UCSD-AML1 (cell line): ENCODE results near the gene HES4.

ENCODE experiments used
- DNase-seq: peaks from one replicate; lab custom pipeline; 2025; ENCODE audit not compliant: unreplicated experiment; lab: John Stamatoyannopoulos, UW

HES4 gene

DNA sequence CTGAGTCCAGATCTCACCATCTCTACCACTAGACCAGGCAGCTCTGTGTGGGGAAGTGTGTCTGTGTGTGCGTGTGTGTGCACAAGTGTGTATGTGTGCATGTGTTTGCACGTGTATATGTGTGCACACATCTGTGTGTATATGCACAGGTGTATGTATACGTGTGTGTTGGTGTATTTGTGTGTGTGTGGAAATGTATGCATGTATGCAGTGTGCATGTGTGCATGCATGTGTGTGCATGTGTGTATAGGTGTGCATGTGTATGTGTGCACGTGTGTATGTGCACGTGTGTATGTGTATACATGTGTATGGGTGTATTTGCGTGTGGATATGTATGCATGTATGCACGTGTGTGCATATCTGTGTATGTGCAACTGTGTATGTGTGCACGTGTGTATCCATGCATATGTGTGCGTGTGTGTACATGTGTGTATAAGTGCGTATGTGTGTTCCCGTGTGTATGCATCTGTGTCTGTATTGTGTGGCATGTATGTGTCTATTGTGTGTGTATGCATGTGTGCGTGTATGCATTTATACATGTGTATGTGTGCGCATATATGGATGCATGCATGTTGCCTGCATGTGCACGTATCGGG, 30.5 kb downstream of the HES4 start:
- no peak for DNase-seq

DNA sequence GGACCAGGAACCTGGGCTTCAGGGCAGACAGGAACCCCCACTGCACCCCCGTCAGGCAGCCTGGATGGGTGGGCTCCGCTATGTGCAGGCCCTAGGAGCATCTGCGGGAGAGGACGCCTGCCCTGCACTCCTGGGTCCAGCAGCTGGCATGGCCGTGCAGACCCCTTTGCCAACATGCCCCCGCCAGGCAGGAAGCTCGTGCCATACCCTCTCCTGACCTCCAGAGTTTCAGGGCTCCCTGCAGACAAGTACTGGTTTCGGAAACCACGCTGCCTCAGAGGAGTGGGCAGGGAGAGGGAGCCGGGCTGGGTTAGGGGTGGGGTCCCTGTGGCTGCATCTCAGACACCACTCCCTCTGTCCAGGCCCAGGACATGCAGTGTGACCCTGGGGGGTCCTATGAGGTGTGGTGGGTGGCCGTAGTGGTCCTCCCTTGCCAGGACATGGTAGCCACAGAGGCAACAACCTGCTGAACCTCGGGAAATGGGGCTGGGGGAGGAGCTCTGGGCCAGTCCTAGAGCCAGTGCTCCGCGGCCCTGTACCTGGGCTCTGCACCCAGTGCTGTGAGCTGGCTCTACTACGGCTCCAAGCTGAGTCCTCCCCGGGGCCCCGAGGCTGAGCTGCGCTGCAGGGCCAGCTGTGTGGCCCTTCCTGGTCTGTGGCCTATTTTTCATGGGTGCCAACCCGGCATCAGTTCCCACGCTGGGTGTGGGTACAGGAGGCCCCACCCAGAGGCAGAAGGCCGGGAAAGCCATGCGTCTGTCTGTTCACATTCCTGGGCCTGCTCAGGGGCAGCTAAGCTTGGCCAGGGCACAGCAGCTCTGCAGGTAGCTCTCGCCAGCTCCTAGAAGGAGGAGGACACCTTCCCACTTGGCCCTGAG, 32.2 kb downstream of the HES4 start:
- no peak for DNase-seq

DNA sequence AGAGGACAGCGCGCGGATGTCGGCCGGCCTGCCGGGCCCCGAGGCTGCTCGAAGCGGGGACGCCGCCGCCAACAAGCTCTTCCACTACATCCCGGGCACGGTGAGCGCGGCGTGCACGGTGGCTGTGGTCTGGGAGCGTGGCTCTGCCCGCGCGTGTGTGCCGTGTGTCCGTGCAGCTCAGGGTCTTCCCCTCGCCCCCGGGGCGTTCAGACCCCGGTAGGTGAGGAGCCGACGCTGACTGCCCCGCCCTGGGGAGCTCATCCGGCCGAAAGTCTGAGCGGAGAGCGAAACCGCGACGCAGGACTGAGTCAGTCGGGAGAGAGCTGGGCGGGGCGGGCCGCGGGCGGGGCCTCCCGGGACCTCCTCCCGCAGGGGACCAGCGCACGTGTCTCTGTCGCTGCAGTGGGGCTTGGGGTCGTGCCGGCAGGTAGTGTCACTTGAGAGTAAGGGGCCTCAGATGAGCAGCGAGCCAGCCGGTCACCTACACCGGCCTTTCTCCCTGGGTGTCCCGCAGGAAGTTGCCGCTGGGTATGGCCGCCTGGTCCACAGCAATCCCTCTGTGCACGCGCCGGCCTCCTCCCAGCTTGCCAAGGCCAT, 33.1 kb downstream of the HES4 start:
- peak; percentile 70 for DNase-seq

DNA sequence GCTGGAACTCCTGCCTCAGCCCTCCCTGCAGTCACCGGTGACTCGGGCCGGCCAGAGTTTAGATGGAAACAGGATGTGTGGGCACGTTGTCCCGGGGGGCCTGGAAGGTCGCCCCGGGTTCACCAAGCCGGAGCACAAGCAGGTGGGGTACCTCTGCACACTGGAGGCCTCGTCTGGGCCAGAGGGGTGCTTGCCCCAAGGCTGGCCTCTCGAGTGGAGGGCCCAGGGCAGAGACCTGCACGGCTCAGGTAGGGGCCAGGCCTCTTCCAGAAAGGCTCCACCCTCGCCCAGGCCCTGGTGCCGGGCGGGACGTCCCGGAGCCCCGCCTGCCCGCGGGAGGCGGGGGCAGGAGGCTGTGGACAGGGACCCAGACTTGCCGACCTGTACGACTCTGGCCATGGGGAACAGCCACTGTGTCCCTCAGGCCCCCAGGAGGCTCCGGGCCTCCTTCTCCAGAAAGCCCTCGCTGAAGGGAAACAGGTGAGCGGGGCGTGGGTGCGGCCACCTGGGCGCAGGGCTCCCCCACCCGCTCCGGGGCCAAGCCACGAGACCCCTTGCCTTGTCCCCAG, 33.7 kb downstream of the HES4 start, which contains the start of gene PLEKHN1:
PLEKHN1 (plus strand) TSS at position 348 of the 569 bp plus-strand sequence; CDS start at position 398, 50 bp downstream.
- peak; percentile 44 for DNase-seq

DNA sequence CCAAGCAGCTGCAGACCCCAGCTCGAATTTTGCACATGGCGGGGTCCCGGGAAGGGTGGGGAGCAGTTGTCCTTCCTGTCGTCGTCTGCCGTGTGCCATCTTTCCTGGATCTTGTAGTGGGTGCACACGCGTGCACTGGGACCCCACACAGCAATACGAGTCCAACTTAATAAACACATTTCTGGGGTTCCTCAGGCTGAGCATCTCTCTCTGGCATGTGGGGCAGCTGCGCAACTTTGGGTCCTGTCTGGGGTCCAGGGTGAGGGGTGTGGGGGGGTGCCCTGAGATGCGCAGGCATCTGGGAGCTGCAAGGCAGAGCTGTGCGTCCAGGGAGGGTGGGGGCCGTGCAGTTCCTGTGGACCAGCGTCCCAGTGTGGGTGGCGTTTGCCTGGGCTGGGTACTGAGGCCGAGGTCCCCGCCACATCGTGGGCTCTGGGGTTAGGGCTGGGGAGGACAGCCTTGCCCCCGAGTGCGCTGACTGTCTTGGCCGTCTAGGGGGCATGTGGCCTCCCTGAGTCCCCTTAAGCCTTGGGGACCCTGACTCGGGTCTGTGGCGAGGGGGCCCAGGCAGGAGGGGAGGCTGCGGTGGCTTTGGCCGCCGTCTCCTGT, 34.3 kb downstream of the HES4 start:
- DNase-seq: no peak

DNA sequence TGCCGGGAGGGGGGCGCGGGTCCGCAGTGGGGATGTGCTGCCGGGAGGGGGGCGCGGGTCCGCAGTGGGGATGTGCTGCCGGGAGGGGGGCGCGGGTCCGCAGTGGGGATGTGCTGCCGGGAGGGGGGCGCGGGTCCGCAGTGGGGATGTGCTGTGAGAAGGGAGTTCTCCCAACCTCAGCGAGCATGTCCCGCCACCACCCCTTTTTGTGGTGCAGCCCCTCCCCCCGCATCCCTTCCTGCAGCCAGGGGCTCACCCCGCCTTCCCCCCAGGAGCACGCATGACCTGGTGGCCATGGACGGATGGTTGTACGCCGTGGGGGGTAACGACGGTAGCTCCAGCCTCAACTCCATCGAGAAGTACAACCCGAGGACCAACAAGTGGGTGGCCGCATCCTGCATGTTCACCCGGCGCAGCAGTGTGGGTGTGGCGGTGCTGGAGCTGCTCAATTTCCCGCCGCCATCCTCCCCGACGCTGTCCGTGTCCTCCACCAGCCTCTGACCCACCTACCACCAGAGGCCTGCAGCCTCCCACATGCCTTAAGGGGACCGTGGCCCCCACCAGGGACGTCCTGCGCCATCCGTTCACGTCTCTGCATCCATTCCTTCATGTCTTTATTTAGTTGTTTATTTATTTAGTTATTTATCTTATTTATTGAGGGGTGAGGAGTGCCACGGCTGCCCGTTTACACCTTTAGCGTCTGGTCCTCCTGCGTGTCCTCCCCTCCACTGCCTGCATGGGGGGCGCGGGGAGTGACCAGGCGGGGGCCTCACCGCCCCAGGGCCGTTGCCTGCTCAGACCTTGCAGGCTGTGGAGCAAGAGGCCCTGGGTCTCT, 35.0 kb downstream of the HES4 start:
- no peak for DNase-seq

DNA sequence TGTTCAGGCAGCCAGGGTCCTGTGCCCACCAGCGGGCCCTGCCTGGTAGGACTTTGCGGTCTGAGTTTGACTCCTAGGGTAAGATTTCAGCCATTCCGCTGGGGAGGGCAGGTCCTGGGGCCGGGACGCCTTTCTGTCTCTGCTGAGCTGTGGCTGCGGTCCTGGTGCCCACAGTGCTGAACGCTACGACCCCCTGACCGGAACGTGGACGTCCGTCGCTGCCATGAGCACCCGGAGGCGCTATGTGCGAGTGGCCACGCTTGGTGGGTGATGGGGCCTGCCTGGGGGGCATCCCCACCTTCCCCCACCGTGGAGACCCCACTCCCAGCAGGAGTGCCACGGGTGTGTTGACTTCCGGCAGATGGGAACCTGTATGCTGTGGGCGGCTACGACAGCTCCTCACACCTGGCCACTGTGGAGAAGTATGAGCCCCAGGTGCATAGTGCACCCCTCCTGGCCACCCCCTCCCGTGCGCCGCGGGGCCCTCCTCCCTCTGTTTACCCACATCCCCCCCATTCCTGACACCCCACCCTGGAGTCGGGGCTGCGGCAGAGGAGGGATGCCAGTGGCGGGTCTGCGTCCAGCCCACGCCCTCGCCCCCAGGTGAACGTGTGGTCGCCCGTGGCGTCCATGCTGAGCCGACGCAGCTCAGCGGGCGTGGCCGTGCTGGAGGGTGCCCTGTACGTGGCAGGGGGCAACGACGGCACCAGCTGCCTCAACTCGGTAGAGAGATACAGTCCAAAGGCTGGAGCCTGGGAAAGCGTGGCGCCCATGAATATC, 36.0 kb downstream of the HES4 start:
- DNase-seq: no peak

DNA sequence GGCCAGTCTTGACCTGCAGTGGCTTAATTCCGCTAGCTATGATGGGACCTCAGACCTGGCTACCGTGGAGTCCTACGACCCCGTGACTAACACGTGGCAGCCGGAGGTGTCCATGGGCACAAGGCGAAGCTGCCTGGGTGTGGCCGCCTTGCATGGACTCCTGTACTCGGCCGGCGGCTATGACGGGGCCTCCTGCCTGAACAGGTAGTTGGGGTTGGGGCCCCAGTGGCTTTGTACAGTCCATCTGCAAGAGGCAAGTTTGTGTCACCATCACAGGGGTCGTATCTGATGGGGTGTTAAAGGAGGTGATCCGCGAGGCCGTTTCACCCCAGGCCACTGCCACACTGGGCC, 36.6 kb downstream of the HES4 start:
- no peak for DNase-seq

DNA sequence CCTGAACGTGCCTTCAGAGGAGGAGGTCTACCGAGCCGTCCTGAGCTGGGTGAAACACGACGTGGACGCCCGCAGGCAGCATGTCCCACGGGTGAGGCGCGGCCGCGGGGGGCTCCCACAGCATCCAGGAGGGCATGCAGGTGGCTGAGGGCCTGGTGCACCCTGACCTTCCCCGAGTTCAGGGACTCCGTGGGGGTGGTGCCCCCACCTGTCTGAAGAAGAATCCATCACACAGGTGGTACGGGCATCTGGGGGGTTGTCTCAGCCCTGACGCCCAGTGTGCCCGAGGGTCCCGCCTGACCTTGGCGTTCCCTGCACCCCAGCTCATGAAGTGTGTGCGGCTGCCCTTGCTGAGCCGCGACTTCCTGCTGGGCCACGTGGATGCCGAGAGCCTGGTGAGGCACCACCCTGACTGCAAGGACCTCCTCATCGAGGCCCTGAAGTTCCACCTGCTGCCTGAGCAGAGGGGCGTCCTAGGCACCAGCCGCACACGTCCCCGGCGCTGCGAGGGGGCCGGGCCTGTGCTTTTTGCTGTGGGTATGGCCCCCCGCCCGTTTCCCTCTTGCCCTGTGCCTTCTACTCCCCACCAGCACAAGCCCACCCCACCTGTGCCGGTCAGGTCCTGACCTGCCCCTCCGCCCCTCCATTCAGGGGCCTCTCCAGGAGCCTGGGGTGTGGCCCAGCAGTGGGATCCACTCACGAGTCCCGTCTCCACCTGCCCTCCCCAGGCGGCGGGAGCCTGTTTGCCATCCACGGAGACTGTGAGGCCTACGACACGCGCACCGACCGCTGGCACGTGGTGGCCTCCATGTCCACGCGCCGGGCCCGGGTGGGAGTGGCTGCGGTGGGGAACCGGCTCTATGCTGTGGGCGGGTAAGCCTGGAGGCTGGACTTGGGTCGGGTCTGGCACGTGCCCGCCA, 37.3 kb downstream of the HES4 start:
- no peak for DNase-seq

DNA sequence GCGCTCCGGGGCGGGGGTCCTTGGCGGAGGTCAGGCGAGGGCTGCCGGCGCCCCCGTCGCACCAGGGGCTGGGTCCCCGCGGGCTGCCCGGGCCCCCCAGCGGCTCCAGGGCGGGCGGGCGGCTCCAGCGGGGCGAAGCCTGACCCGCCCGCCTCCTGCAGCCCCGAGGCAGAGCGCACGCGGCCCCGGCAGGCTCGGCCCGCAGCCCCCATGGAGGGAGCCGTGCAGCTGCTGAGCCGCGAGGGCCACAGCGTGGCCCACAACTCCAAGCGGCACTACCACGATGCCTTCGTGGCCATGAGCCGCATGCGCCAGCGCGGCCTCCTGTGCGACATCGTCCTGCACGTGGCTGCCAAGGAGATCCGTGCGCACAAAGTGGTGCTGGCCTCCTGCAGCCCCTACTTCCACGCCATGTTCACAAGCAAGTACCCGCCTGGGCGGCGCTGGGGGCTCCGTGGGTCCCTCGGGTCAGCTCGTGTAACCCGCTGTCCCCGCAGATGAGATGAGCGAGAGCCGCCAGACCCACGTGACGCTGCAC, 38.7 kb downstream of the HES4 start:
- DNase-seq: no peak

DNA sequence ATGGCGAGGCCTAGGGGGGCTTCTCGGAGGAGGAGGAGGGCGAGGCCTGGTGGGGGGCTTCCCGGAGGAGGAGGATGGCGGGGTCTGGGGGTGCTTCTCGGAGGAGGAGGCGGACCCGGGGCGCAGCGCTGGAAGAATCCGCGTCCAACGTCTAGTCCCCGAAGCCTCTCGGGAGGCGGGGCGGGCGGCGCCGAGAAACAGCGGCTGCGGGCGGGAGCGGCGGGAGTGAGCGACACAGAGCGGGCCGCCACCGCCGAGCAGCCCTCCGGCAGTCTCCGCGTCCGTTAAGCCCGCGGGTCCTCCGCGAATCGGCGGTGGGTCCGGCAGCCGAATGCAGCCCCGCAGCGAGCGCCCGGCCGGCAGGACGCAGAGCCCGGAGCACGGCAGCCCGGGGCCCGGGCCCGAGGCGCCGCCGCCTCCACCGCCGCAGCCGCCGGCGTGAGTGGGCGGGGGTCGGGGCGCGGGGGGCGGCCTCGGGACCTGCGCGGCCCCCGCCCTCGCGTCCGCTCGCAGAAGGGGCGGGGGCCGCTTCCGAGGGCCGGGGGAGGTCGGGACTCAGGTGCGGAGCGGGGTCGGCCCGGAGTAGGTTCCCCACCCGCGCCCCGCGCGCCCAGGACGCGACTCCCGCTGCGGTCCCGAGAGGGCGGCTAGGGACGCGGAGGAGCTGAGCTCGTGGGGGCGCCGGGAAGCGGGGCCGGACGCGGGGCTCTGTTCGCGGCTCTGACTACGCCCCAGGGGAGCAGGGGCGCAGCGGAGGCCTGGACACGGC, 39.4 kb downstream of the HES4 start, which contains the start of gene KLHL17:
KLHL17 (plus strand) TSS at position 222 of the 769 bp plus-strand sequence; CDS start at position 332, 110 bp downstream.
- peak; percentile 72 for DNase-seq

DNA sequence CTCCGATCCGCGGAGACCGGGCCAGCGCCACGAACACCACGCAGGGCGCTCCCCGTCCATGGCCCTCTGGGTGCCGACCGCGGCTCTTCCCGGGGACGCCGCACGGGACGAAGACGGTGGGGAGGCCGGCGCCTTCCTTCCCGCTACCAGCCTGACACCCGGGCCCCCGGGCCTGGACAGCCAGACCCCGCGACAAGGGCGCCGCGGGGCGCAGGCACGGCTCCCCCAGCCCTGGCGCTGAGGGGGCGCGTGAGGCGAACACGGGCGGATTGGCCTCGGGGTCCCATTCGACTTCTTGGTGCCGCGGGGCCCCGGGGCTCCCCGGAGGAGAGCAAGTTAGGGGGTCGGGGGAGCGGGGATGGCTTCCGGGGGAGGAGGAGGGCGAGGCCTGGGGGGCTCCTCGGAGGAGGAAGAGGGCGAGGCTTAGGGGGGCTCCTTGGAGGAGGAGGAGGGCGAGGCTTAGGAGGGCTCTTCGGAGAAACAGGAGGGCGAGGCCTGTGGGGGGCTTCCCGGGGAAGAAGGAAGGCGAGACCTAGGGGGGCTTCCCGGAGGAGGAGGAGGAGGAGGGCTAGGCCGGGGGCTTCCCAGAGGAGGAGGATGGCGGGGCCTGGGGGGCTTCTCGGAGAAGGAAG, 40.0 kb downstream of the HES4 start:
- no peak for DNase-seq

DNA sequence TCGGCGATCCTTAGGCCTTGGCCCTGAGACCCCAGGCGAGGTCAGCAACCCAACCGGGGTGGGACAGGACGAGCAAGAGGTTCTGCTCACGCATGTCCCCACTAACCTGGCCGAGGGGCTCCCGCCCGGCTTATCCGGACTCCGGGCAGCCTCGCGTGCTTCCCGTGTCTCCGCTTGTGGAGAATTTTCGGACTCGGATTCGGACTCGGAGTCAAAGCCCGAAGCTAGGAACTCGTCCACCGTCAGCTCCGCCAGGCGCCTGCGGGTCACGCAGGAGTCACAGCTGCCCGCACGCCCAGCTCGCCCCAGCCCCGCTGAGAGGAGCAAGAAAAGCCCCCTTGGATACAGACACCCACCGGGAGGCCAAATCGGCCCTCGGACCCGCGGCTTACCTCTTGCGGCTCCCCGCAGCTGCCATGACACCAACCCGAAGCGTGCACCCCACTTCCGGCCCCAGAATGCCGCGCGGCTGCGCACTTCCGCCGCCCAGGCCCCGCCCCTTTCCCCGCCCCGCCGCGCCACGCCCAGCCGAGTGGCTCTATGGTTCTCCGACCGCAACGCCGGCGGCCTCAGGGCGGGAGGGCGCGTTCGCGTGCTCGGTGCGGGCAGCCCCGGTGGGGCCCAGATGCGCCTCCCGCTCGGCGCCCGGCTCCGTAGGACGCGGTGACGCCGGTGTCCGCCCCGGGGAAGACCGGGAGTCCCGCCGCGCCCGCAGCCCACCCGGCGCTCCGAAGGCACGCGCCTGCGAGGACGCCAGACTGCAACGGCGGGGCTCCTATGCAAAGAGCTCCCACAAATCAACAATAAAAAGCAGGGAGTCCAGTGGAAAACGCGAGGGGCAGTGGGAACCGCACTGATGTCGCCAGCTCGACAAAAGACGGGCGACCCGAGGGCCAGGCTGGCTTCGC, 40.8 kb downstream of the HES4 start, which contains the start of gene NOC2L:
NOC2L (minus strand) TSS at position 434 of the 908 bp plus-strand sequence; CDS start at position 418, 16 bp downstream.
- DNase-seq: peak; percentile 95

DNA sequence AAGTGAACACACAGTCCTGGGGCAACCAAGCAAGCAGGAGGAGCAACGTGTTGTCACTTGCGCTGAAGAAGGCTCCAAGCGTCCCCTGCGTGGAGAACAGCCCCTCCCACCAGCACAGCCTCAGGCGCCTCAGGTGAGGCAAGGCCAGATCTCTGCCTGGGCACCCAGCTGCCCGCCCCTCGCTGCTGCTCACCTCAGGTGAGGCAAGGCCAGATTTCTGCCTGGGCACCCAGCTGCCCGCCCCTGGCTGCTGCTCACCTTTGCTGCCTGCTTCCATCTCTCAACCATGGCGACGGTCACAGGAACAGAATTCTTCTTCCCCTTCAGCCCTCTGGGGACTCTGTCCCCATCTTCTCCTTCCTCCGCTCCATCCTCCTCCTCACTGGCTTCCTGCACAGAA, 43.3 kb downstream of the HES4 start:
- no peak for DNase-seq

DNA sequence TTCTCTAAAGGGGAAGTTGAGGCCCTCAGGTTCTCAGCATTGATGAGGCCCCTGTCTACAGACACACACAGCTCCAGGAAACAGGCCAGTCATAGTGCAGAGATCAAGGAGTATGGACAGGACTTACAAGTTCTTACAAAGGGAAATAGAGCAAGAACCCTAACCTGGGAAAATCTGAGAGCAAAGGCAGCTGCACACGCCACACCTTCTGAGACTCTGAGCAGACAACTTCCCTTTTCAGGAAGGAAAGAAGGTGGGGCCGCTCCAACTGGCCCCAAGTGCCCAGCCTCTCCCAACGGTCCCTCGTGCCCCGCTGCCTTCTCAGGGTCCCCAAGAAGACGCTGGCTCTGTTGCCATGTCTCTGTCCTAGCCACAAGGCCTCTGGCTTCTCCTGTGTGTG, 44.4 kb downstream of the HES4 start:
- DNase-seq: no peak

DNA sequence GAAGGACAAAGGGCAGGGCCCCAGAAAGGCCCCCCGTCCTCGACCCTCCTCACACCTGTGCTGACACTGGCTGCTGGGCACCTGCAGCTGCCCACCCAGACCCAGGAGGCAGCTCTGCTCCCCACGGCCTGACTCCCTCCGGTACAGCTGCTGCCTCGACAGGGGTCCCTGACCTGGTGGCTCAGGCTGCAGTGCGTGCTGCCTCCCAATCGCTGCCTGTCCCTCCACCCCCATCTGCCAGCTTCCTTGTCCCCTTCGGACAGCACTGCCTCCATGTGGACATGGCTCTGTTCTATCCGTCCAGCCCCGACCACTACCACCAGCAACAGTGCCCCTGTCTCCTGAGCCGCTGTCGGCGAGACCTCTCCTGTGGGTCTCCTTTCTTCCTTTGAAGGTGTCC, 45.0 kb downstream of the HES4 start:
- no peak for DNase-seq
